Activated CD8-positive, alpha-beta T cell treated with anti-CD3 and anti-CD28 coated beads for 36 hours (primary cell): ENCODE measurements around the gene CLIC5. TPM values are rescaled to one million over a fixed set of nuclear protein-coding genes. Genes with fewer than 3 reads are reported as not detected.

Experiments used
- ATAC-seq: fragments of 200-7000 bp; cut with Tn5 transposase; one replicate; pipeline ENCODE4 v1.10.0; 2021; ENCODE audit warnings: mild to moderate bottlenecking, moderate library complexity
- CTCF ChIA-PET: fragments of 350-600 bp; sonication (Branson Sonifier 250); formaldehyde crosslinking; loops from one replicate; lab custom pipeline; 2021; ENCODE audit warnings: antibody characterized with exemption; lab: Charles Lee
- POLR2A ChIA-PET: fragments of 350-600 bp; sonication (Branson Sonifier 250); formaldehyde crosslinking; loops from one replicate; lab custom pipeline; 2021; ENCODE audit warnings: antibody characterized with exemption; lab: Charles Lee
- DNase-seq: peaks from one replicate; pipeline ENCODE4 v3.0.0-alpha.2; 2020
- H3K27ac Mint-ChIP-seq: one replicate; pipeline ENCODE4 v1.8.0; 2021; ENCODE audit warnings: mild to moderate bottlenecking, mixed read lengths
- H3K27me3 Mint-ChIP-seq: one replicate; pipeline ENCODE4 v1.8.0; 2021; ENCODE audit warnings: mixed read lengths
- H3K36me3 Mint-ChIP-seq: one replicate; pipeline ENCODE4 v1.8.0; 2021; ENCODE audit warnings: low read depth, mixed read lengths
- H3K4me1 Mint-ChIP-seq: one replicate; pipeline ENCODE4 v1.8.0; 2021; ENCODE audit warnings: low read depth, mixed read lengths
- H3K4me3 Mint-ChIP-seq: one replicate; pipeline ENCODE4 v1.8.0; 2021; ENCODE audit warnings: mild to moderate bottlenecking, moderate library complexity, mixed read lengths
- H3K9me3 Mint-ChIP-seq: one replicate; pipeline ENCODE4 v1.8.0; 2021; ENCODE audit warnings: mixed read lengths
- intact Hi-C: fragments of 100-400 bp; cut with micrococcal nuclease; formaldehyde crosslinking; loops from one replicate; pipeline ENCODE4 v1.10.0; 2022
- total RNA-seq, 2 experiments: library from RNA; stranded (reverse); gene quantifications; one replicate each; pipeline ENCODE4 v1.2.3, GENCODE V29; 2021
- TF ChIP-seq, protein P1 (sequence below): fragments of 200-600 bp; IDR thresholded peaks from one replicate; pipeline ENCODE4 v1.8.0; 2022; ENCODE audit warnings: antibody characterized with exemption, mild to moderate bottlenecking

CLIC5 gene
- total RNA-seq, 2 experiments from 2014 or later = 1.1 TPM

DNA sequence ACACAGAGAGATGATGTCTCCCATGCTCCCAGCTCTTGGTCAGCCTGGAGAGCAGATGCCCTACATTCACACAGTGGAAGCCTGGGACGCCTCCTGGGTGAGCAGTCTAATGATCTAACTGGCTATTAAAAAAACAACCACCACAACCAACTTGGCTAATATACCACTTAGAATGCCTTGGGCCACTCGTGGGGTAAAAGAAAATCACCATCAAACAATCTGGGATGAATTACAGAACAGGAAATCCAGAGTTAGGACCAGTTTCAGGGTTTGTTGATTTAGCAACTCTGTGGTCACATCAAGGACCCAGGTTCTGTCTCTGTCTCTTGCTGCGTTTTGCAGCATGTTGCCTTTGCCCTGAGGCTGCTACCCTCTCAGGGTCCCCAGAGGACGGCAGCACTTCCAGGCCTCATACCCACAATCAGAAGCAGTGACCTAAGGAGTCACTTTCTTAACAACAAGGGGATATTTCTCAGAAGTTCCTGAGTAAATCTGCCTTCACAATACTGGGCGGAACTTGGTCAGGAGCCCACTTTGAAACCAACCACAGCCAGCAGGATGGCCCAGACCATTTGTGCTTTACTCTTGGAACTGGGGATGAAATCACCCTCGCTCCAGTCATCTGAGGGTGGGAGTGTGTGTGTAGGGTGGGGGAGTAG, 118.7 kb downstream of the CLIC5 start:
- H3K4me3 Mint-ChIP-seq = no peak overlapping the region
- DNase-seq (no peak), ATAC-seq (no peak)
- H3K4me1 Mint-ChIP-seq = peaks cover 9% of the 10 kb centered on the region
- no peaks in the 10 kb centered on the region for H3K36me3 Mint-ChIP-seq
- H3K27me3 Mint-ChIP-seq = peaks cover 4% of the 10 kb centered on the region
- H3K9me3 Mint-ChIP-seq = no peaks in the 10 kb centered on the region
- TF ChIP-seq, protein P1, sequence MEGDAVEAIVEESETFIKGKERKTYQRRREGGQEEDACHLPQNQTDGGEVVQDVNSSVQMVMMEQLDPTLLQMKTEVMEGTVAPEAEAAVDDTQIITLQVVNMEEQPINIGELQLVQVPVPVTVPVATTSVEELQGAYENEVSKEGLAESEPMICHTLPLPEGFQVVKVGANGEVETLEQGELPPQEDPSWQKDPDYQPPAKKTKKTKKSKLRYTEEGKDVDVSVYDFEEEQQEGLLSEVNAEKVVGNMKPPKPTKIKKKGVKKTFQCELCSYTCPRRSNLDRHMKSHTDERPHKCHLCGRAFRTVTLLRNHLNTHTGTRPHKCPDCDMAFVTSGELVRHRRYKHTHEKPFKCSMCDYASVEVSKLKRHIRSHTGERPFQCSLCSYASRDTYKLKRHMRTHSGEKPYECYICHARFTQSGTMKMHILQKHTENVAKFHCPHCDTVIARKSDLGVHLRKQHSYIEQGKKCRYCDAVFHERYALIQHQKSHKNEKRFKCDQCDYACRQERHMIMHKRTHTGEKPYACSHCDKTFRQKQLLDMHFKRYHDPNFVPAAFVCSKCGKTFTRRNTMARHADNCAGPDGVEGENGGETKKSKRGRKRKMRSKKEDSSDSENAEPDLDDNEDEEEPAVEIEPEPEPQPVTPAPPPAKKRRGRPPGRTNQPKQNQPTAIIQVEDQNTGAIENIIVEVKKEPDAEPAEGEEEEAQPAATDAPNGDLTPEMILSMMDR = no peak
- POLR2A ChIA-PET = no interaction called here
- intact Hi-C loops = no loop called here
- CTCF ChIA-PET = no interaction called here
- H3K27ac Mint-ChIP-seq = no peak overlapping the region

DNA sequence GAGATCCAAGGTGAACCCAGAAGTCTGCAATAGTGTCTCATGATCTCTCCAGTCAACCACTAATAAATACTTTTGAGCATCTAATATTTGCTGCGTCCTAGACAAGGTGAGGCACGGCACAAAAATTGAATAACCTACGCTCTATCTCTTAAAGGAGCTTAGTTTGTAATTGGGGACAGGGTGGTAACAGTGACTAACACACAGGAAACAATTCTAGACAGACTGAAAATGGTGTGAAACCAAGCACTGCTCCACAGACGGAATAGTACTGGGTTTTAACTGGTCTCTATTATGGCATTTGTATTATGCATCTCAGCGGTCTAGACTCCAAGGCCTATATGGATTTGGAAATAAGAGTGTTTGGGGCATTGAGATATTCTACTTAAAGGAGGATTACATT, 120.1 kb downstream of the CLIC5 start:
- no peaks in the 10 kb centered on the region for H3K36me3 Mint-ChIP-seq
- TF ChIP-seq, protein P1 = no peak
- no peaks in the 10 kb centered on the region for H3K9me3 Mint-ChIP-seq
- H3K27me3 Mint-ChIP-seq = peaks cover 4% of the 10 kb centered on the region
- DNase-seq = peak; percentile 2
- H3K4me1 Mint-ChIP-seq = peaks cover 9% of the 10 kb centered on the region
- H3K4me3 Mint-ChIP-seq = no peak overlapping the region
- ATAC-seq = peak; percentile 77
- POLR2A ChIA-PET = no interaction called here
- intact Hi-C loops = no loop called here
- CTCF ChIA-PET = interaction anchor here (1.7 kb wide), 1 partner anchor 10 kb away, joined by 6 read pairs; no protein-coding TSS in a partner anchor
- no peak overlapping the region for H3K27ac Mint-ChIP-seq

DNA sequence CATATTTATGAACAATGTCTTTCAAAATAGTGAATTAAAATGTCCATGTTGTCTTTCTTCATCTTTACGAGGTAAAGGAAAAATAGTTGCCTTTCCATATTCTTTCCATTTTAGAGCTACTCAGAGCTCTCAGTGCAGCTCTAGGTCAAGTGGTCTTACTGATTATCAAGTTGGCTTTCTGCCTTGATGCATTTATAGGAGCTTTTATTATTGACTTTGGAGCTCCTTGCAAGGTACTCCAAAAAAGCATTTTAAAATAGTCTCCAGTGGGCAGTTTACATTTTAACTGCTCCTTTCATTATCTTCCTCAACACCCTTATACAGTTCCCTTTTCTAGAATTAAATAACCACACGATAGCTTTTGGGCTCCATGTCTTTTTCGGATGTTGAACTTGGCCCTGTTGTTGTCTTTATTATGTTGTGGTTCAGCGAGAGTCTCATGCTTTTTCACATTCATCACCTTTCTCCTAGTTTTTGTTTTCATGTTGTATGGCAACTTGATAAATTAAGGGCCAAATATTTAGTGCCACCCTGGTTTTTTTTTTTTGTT, 122.9 kb downstream of the CLIC5 start:
- DNase-seq = no peak
- ChIA-PET CTCF (interaction anchor here (2.2 kb wide), 1 partner anchor 30 kb away, joined by 7 read pairs; no protein-coding TSS in a partner anchor), POLR2A (interaction anchor here (1.3 to 2.0 kb wide), 2 partner anchors 12 to 21 kb away, joined by 3 to 4 read pairs; no protein-coding TSS in a partner anchor)
- ATAC-seq = no peak
- Mint-ChIP-seq H3K27ac (no peak overlapping the region), H3K9me3 (no peaks in the 10 kb centered on the region), H3K4me1 (peaks cover 9% of the 10 kb centered on the region), H3K4me3 (no peak overlapping the region), H3K27me3 (peaks cover 2% of the 10 kb centered on the region), H3K36me3 (no peaks in the 10 kb centered on the region)
- intact Hi-C loops = no loop called here
- TF ChIP-seq, protein P1 = no peak

DNA sequence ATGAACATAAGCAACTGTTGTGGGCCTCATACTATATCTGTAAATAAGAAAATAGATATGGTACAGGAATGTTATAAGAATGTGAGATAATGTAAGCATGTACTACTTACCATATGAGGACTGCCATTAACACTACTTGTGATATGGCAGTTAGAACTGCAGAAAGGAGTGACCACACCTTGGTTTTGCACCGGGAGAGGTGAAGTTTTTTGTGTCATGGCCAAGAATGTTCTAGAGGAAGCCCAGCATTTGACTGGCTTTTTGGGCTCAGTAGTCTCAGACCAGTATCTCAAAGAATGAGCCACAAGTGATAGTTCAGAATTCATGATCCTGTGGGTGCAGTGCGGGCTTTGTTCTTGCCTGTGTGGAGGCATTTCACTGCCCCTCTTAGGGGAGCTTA, 123.5 kb downstream of the CLIC5 start:
- CTCF ChIA-PET = no interaction called here
- H3K4me3 Mint-ChIP-seq = no peak overlapping the region
- intact Hi-C loops = no loop called here
- DNase-seq = no peak
- TF ChIP-seq, protein P1 = no peak
- H3K4me1 Mint-ChIP-seq = peaks cover 9% of the 10 kb centered on the region
- H3K27ac Mint-ChIP-seq = no peak overlapping the region
- no peaks in the 10 kb centered on the region for H3K36me3 Mint-ChIP-seq
- ATAC-seq = no peak
- POLR2A ChIA-PET = interaction anchor here (1.3 to 2.0 kb wide), 2 partner anchors 12 to 21 kb away, joined by 3 to 4 read pairs; no protein-coding TSS in a partner anchor
- H3K9me3 Mint-ChIP-seq = no peaks in the 10 kb centered on the region
- peaks cover 2% of the 10 kb centered on the region for H3K27me3 Mint-ChIP-seq

DNA sequence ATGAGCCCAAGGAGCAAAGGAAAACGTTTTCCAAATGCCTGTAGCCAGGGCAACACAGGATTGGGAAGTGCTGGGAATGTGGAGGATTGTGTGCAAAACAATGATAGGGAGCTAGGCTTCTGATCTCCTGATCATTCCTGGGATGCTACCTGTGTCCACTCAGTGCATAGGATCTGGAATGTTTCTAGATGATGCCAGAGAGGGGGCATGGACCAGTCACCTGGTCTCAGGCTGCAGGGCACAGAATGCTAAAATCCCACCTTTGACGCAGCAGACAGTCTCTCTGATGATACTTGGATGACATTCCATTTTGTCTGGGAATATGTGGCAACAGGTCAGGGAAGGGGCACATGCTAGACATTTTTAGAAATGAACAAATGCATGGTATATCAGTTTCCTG, 128.9 kb downstream of the CLIC5 start:
- Mint-ChIP-seq H3K4me1 (no peaks in the 10 kb centered on the region), H3K36me3 (no peaks in the 10 kb centered on the region), H3K4me3 (no peak overlapping the region), H3K27me3 (peaks cover 7% of the 10 kb centered on the region), H3K9me3 (no peaks in the 10 kb centered on the region), H3K27ac (no peak overlapping the region)
- TF ChIP-seq, protein P1 = no peak
- DNase-seq (no peak), ATAC-seq (no peak)
- ChIA-PET CTCF (interaction anchor here (1.8 kb wide), 1 partner anchor 8 kb away, joined by 6 read pairs; no protein-coding TSS in a partner anchor), POLR2A (no interaction called here)
- intact Hi-C loops = no loop called here
